CD1c-positive myeloid dendritic cell (primary cell): ENCODE data around the gene DTD1.
A peak's percentile ranks its signal among the peaks of the same experiment; 100 is the strongest.

Source experiments
- DNase-seq: peaks from one replicate; pipeline ENCODE4 v3.0.0-alpha.2; 2016; ENCODE audit errors: extremely low spot score

DTD1 gene, protein sequence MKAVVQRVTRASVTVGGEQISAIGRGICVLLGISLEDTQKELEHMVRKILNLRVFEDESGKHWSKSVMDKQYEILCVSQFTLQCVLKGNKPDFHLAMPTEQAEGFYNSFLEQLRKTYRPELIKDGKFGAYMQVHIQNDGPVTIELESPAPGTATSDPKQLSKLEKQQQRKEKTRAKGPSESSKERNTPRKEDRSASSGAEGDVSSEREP

GRCh38 chr20:18587665-18588573 is at the start of gene DTD1:
DTD1 (plus strand) TSS chr20:18588054; CDS start chr20:18588073, 19 bp downstream.
- peak; percentile 94 for DNase-seq

DNA sequence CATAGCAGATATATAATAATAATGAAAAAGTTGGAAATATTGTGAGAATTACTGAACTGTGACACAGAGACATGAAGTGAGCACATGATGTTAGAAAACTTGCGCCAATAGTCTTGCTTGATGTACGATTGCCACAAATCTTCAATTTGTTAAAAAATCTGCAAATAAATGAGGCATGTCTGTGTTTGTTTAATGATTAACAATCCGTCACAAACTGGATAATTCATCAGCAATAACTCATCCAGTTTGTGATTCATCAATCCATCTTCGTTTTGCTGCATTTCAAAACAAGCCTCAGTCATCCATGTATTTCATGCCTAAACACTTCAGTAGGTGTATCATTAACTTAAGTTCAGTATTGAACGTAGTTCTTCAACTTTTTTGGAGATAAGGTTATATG is 46.1 kb upstream of the DTD1 start:
- DNase-seq: no peak

DNA sequence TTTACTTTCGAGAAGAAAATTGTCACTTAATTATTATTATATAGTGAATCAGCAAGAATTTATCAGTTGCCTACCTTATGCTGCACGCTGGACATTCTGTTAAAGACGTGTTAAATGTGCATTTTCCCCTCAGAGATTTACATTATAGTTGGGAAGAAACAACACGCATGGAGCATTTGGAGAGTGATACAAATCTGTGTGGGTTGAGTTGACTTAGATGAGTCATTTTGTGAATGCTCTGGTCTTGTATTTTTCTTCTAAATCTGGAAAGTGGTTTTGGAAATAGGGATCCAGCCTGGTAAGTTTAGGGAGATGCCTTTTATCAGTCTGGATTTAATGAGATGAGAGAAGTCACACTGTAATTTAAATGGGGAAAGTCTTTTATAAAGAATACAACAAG is 44.6 kb upstream of the DTD1 start:
- DNase-seq: no peak

- DNase-seq: no peak
These were observed 43.9 kb upstream of the DTD1 start for GRCh38 chr20:18543932-18544331.

- DNase-seq: no peak
These were observed 42.3 kb upstream of the DTD1 start for GRCh38 chr20:18545566-18545965.

GRCh38 chr20:18548465-18548864 is 39.4 kb upstream of the DTD1 start:
- DNase-seq: no peak

DNA sequence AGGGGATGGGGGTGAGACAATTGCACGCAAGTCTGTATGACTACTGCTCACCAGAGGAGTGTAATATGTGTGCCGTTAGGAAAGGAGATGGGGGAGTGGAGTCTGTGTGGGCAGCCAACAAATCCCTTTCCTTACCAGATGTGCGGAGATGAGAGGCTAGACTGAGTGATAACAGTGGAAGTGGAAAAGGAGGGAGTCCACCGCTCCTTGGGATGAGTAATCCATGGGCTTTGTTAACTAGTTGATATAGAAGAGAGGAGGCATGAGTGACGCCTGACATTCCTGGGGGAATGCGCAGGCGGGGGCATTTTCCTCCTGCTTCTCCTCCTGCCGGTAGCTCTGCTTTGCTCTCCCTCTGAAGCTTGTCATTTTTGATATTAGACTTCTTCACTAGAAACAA is 34.1 kb upstream of the DTD1 start:
- no peak for DNase-seq

DNA sequence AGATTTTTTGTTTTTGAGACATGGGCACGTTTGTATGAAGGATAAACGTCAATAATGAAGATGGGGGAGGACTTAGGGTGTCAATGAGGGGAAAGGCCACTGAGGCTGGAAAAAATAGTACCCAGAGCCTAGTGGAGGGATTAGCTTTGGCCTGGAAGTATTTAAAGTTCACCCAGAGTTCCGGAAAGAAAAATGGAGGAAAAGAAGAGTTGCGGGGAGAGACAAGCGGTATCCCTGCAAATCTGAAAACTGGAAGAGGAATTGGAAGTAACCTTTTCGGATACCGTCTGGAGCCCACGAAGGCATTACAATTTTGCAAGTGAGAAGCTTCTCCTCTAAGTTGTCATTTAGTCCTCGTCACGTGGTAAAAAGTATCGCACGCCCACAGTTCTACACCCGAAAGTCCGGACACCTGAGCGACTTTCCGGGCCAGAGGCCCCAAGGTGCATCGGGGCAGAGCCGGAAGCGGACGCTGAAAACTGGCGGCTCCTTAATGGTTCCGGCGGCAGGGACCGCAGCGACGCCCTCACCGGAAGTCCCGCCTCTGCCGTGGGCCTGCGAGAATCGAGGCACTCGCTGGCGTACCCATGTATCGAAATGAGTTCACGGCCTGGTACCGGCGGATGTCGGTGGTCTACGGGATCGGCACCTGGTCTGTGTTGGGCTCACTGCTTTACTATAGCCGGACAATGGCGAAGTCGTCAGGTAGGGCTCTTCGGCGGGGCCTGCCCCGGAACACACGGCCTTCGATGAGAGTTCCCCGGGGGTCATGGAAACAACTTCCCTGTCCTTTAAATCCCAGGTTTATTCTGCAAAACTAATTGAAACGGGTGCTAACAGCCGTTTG is 20.7 kb upstream of the DTD1 start, which contains the start of gene SMIM26:
SMIM26 (plus strand) TSS at position 541 of the 847 bp plus-strand sequence; CDS start at position 588, 47 bp downstream.
- peak; percentile 94 for DNase-seq

DNA sequence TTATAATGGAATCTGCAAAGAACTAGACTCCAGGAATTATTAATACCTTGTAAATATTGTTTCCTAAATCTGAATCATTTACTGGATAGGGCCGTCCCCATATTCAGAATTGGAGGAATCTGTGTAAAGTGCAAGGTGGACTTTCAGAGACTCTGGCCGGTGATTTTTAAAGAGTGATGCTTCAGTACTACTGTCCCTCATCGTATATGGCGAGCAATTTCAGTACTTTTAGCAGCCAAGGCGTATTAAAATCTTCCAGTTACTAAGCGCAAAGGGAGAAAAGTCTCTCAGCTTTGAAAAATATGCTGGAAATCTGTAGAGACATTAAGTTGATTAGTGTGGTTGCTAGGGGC is 20.1 kb upstream of the DTD1 start:
- no peak for DNase-seq

DNA sequence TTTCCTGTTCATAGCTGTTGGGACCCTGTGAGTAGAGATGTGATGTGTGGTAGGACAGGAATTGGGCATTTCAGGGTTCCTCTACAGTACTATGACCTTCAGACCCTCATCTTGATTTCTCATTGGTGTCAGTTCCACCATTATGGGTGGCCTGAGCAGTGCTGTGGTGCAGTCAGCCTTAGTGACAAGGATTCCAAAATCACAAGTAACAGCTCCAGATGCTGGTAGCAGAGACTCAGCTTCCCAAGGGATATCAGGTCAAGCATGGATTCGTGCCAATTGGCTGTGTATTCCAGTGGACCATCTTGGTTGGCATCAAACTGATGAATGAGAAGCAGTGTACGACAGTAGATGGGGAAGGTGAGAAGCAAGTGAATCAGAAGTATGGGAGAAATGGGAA is 16.8 kb upstream of the DTD1 start:
- DNase-seq: no peak

DNA sequence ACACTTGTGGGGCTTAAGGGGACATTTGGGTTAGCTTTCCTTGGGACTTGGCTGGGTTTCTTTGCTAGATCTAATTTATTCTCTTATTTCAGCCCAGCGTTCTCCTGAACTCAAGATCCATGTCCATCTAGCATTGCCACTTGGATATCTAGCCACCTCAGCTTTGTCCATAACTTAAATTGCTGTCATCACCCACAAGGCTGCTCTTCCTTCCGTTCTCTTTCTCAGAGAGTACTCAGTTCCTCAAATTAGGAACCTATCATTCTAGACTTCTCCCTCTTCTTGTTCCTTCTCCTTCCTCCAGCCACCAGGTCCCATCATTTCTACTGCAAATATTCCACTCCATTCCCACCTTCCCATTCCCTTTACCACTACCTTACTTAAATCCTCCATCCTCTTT is 16.3 kb upstream of the DTD1 start:
- peak; percentile 56 for DNase-seq

DNA sequence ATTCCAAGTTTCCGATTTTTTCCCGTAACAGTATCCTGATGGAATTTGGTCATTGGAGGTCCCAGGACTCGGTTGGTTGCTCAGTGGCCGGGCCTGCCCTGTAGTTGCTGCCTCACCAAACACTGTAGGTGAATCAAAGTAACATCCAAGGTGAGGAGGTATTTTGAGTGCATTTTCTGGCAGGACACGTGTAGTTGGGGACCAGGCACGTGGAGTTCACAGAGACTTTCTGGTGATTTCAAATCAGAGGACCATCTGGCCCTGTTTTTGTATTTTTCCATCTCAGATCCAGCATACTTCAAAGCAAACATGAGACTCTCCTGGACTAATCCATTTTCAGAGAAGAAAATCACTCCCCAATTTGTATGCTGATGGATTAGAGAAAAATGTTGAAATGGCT is 9.9 kb upstream of the DTD1 start:
- no peak for DNase-seq

DNA sequence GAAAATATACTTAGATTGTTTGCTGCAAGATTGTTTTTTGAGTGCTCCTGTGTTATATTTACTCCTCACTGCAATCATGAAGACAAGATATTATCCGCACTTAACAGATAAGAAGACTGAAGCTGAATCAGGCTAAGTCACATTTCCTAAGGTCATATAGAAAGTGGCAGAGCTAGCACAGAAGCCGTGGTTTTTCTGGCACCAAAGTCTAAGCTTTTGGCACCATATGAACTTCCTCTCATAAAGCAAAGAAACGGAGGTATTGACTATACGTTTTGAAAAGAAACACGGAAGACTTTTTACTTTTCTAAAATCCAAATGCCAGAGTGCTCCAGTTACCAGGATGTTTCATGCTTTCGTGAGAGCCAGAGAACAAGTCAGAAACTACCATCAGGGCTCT is 9.3 kb upstream of the DTD1 start:
- no peak for DNase-seq

DNA sequence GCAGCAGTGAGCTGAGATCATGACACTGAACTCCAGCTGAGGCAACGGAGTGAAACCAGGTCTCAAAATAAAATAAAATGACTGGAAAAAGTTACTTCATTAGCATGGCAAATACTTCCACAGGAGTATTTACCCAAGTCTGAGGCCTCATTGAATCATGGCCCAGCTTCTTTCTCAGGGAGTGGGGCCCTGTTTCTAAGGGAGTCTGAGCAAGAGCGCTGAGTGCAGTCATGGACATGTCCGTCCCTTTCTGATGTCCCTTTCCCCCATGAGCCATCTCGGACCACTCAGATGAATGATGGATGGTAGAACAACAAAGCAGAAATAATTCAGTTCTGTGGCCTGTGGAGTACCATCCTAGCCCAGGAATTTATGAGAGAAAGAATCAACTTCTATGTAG is 7.8 kb upstream of the DTD1 start:
- no peak for DNase-seq

DNA sequence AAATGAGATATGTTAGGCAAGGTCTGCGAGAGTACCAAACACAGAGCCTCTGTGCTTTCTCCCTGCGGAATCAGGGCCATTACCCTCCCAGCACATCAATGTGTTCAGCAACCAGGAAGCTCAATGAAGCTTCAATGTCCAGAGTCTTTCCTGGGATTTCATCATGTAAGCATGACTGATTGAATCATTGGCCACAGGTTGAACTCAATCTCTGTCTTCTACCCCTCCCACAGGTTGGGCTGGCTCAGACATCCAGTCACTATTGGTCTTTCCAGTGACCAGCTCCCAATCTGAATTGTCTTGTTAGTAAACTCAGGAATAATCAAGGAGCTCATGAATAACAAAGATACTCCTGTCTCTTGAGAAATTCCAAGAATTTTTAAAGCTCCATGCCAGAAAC is 2.7 kb upstream of the DTD1 start:
- DNase-seq: peak; percentile 4

DNA sequence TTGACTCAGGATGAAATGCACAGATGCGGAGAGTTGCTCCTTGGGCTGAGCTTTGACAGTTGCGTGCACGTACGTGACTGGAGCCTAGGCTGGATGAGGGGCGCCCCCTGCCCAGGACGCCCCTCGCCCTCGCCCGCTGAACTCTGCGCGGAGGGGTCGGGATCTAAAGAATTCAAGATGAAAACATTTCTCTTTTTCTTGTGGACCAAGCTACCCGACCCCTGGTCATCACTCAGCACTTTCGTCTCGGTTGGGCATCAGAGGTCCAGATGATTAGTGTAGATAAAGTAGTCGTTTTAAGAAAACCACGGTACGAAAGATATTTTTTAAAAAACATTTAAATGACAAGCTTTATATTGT is 700 bp downstream of the DTD1 start:
- DNase-seq: no peak

DNA sequence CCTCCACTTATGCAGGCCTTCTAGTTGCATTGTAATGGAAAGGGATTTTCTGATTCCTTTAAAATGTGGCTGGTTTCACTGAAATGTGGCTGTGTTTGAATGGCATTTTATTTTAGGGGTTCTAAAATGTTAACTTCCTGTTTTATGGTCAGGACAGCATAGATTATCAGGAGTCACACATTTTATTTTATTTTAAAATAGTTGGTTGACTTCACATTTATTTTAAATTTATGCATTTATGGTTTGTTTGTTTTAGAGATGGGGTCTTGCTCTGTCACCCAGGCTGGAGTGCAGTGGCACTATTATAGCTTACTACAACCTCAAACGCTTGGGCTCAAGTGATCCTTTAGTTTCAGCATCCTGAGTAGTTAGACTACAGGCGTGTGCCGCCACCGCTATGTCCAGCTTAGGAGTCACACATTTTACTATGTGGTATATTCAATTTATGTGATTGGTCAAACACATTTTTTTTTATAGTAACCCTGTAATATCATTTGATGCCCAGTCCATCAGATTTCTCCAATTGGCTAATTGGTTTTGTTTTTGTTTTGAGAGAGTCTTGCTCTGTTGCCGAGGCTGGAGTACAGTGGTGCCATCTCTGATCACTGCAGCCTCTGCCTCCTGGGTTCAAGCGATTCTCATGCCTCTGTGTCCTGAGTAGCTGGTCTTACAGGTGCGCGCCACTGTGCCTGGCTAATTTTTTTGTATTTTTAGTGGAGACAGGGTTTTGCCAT is 2.3 kb downstream of the DTD1 start:
- no peak for DNase-seq

DNA sequence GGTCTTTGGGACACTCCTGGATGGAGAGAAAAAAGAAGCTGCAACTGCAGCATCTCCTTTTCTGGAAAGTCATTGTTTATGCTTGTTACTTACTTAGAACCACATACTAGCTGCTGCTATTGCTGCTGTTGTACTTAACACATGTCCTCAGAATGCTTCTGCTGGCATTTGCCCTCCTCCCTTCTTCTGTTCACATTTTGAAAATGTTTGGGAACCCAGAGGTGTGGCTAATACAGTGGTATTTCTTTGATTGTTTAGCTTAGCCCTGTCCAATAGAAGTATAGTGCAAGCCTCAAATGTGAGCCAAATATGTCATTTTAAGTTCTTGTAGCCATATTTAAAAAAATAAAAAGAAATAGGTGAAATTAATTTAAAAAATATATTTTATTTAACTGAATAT is 8.4 kb downstream of the DTD1 start:
- DNase-seq: no peak

DNA sequence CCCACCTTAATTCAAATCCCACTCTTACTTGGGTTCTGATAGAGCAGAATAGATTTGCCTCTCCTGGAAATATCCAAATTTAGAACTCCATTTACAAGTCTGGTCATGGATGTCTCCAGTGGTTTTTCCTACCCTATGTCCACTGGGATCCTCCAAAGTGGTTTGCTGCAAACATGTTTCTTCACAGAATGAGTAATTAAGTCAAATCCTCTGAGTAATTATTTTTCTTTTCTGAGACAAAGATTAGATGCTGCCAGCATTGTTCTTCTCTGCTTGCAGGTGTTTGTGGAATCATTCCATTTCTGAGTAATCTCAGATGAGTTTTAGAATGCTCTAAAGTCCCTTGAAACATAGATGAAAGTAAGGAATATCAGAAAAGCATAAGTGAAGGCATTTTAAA is 21.9 kb downstream of the DTD1 start:
- DNase-seq: no peak

GRCh38 chr20:18611492-18611891 is 23.6 kb downstream of the DTD1 start:
- no peak for DNase-seq

GRCh38 chr20:18613553-18613952 is 25.7 kb downstream of the DTD1 start:
- no peak for DNase-seq

DNA sequence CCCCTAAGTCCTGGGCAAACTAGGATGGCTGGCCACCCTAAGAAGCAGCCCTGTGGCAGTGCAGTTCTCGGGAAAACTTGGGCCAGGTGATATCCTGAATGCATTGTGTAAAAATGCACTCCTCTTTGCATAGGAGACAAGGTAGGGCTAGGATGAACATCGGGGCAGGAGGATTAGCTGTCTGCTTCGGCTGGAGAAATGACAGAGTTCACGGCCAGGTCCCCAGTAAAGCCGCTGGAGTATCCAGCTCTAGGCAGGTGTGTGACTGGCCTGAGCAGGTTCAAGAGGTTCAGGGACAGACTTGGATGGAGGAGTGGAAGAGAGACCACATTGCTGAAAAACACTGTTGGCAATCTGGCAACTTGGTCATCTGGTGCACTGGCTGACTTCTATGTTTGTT is 26.4 kb downstream of the DTD1 start:
- DNase-seq: no peak
